ENCODE results near the gene CYB561D1.

The CYB561D1 gene

DNA sequence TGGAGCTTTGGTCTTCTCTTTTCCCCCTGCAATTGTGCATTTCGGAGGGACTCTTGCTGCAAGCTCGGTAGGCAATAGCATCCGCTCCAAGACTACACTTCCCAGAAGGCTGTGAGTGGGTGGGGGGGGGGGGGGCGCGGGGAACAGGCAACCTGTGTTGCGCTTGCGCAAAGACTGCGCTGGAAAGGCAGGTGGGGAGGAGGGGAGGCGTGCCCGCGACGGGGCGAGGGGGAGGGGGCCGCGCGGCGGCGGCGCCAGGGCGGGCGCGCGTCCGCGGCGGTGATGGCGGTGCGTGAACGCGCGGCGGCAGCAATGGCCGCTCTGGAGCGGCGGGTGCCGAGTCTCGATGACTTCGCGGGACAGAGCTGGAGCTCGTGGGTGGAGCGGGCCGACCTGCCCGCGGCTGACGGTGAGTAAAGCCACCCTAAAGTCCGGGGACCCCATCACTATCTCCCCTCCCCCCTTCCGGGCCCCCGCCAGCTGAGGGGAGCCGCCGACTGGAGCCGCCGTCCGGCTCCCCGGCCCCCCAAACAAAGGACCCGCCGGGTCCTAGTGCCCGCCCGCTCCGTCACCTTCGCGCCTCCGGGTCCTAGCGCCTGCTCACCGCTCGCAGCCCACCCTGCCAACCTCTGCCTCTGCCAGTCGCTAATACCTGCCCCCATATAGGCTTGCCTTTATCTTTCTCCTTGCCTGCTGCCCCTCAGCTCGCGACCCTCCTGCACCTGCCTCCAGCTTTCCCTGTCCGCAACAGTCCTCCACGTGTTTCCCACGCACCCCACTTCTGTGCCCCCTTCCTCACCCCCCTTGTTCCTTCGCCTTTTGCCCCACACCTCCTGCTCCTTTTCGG is 10.0 kb upstream of the CYB561D1 start, which contains the start of gene ATXN7L2 (continued):
- TF ChIP-seq ZNF645 (tag by site-specific recombination; IDR thresholded peaks at IDR 0.05) (peak; percentile 76; the same call in 1 of the 2 replicates), OSR2 (tag by site-specific recombination; IDR thresholded peaks at IDR 0.05) (peak; percentile 43; the same call in 1 of the 2 replicates), ZNF501 (tag by site-specific recombination; IDR thresholded peaks at IDR 0.05) (peak; percentile 100), ZNF155 (tag by site-specific recombination; IDR thresholded peaks at IDR 0.05) (no peak; the same call in 1 of the 2 replicates), ZNF544 (tag by site-specific recombination; IDR thresholded peaks at IDR 0.05) (no peak), ZNF184 (tag by site-specific recombination; IDR thresholded peaks at IDR 0.05) (peak; percentile 94), ZNF747 (tag by site-specific recombination; IDR thresholded peaks at IDR 0.05) (no peak), ZNF449 (tag by site-specific recombination; IDR thresholded peaks at IDR 0.05) (0 out of 2 replicates have a peak, but pooled peaks have one; percentile 31), ZNF548 (tag by site-specific recombination; IDR thresholded peaks at IDR 0.05) (peak; percentile 59; the same call in 1 of the 2 replicates), ZFHX2 (tag by site-specific recombination; conservative IDR thresholded peaks at IDR 0.05) (peak; percentile 91), ZNF157 (tag by site-specific recombination; IDR thresholded peaks at IDR 0.05) (no peak), ZNF629 (tag by site-specific recombination; IDR thresholded peaks at IDR 0.05) (peak; percentile 85), YY2 (tag by site-specific recombination; IDR thresholded peaks at IDR 0.05) (peak; percentile 83), ZNF555 (tag by site-specific recombination; conservative IDR thresholded peaks at IDR 0.05) (no peak), ZNF2 (tag by site-specific recombination; IDR thresholded peaks at IDR 0.05) (peak; percentile 97), KLF10 (tag by site-specific recombination; IDR thresholded peaks at IDR 0.05) (peak; percentile 82; the same call in 1 of the 2 replicates), ZNF529 (tag by site-specific recombination; IDR thresholded peaks at IDR 0.05; ENCODE audit: insufficient replicate concordance) (no peak), ZIC2 (tag by site-specific recombination; IDR thresholded peaks at IDR 0.05) (peak; percentile 41), ZNF76 (tag by site-specific recombination; IDR thresholded peaks at IDR 0.05; ENCODE audit: borderline replicate concordance, low read depth) (peak; percentile 88), YY1 (tag by site-specific recombination; IDR thresholded peaks at IDR 0.05) (peak; percentile 97), ZNF530 (tag by site-specific recombination; IDR thresholded peaks at IDR 0.05; ENCODE audit: low read depth) (no peak), GLI4 (tag by site-specific recombination; IDR thresholded peaks at IDR 0.05) (peak; percentile 98), TCF7L2 (IDR thresholded peaks at IDR 0.05; ENCODE audit: borderline replicate concordance, low read depth, low read length) (peak; percentile 27; the same call in 1 of the 2 replicates), PRDM6 (tag by site-specific recombination; IDR thresholded peaks at IDR 0.05) (no peak), PBX3 (CRISPR knock-in tag; IDR thresholded peaks at IDR 0.05) (peak; percentile 53; the same call in 1 of the 2 replicates), SCRT1 (tag by site-specific recombination; IDR thresholded peaks at IDR 0.05; ENCODE audit: borderline replicate concordance) (peak; percentile 60; the same call in 1 of the 2 replicates), CTCF (tag by site-specific recombination; IDR thresholded peaks at IDR 0.05) (no peak; the same call in 1 of the 2 replicates)
- TF ChIP-seq, protein P1, sequence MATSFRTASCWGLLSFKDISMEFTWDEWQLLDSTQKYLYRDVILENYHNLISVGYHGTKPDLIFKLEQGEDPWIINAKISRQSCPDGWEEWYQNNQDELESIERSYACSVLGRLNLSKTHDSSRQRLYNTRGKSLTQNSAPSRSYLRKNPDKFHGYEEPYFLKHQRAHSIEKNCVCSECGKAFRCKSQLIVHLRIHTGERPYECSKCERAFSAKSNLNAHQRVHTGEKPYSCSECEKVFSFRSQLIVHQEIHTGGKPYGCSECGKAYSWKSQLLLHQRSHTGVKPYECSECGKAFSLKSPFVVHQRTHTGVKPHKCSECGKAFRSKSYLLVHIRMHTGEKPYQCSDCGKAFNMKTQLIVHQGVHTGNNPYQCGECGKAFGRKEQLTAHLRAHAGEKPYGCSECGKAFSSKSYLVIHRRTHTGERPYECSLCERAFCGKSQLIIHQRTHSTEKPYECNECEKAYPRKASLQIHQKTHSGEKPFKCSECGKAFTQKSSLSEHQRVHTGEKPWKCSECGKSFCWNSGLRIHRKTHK (tag by site-specific recombination; IDR thresholded peaks at IDR 0.05): no peak
- TF ChIP-seq, protein P2, sequence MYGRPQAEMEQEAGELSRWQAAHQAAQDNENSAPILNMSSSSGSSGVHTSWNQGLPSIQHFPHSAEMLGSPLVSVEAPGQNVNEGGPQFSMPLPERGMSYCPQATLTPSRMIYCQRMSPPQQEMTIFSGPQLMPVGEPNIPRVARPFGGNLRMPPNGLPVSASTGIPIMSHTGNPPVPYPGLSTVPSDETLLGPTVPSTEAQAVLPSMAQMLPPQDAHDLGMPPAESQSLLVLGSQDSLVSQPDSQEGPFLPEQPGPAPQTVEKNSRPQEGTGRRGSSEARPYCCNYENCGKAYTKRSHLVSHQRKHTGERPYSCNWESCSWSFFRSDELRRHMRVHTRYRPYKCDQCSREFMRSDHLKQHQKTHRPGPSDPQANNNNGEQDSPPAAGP (tag by site-specific recombination; IDR thresholded peaks at IDR 0.05): peak; percentile 94

All from HEK293 (cell line).